GM06990 (cell line): ENCODE data around the gene MGA.

Experiments
- DNase-seq: peaks from one replicate; pipeline ENCODE4 v3.0.0-alpha.2; 2011; ENCODE audit not compliant: insufficient read length; ENCODE audit errors: extremely low read depth
- H3K27me3 ChIP-seq: replicated peaks from 2 replicates; pipeline ENCODE4 v1.6.0; 2011; ENCODE audit warnings: low read length; ENCODE audit not compliant: control insufficient read depth, insufficient read depth
- H3K36me3 ChIP-seq: 2 replicates; pipeline ENCODE4 v1.5.1; 2011; ENCODE audit warnings: low read length; ENCODE audit not compliant: control insufficient read depth, insufficient read depth
- H3K4me3 ChIP-seq: replicated peaks from 2 replicates; pipeline ENCODE4 v1.5.1; 2011; ENCODE audit warnings: low read depth, mild to moderate bottlenecking, control low read depth, low read length
- TF ChIP-seq, protein P1 (sequence below): IDR thresholded peaks from 2 replicates; pipeline ENCODE4 v1.5.1; 2011; ENCODE audit warnings: low read length, control low read depth, mild to moderate bottlenecking, inconsistent platforms; ENCODE audit not compliant: insufficient read depth, poor library complexity, severe bottlenecking

The MGA gene

DNA sequence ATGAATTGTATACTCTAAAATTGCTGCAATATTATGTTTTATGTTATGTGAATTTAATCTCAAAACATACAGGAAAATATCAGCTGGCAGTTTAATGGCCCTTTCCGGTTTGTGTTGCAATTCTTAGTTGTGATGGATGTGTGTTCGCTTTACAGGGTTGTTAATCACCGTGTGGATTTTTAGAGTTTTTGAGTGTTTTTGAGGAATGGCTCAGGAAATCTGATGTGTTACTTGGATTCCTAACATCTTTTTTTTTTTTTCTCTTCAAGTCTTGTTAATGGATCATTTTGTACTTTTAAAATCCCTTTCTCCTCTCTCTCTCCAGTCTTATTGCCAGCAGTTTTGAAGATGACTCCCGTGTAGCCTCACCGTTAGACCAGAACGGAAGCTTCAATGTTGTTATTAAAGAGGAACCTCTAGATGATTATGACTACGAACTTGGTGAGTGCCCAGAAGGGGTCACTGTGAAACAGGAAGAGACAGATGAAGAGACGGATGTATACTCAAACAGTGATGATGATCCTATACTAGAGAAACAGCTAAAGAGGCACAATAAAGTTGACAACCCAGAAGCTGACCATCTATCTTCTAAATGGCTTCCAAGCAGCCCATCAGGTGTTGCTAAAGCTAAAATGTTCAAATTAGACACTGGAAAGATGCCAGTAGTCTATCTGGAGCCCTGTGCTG lies 35.7 kb downstream of the MGA start:
- DNase-seq = peak; percentile 15
- Histone ChIP-seq H3K36me3 (no peaks in the 10 kb centered on the region), H3K27me3 (no peaks in the 10 kb centered on the region), H3K4me3 (no peak overlapping the region)
- TF ChIP-seq, protein P1, sequence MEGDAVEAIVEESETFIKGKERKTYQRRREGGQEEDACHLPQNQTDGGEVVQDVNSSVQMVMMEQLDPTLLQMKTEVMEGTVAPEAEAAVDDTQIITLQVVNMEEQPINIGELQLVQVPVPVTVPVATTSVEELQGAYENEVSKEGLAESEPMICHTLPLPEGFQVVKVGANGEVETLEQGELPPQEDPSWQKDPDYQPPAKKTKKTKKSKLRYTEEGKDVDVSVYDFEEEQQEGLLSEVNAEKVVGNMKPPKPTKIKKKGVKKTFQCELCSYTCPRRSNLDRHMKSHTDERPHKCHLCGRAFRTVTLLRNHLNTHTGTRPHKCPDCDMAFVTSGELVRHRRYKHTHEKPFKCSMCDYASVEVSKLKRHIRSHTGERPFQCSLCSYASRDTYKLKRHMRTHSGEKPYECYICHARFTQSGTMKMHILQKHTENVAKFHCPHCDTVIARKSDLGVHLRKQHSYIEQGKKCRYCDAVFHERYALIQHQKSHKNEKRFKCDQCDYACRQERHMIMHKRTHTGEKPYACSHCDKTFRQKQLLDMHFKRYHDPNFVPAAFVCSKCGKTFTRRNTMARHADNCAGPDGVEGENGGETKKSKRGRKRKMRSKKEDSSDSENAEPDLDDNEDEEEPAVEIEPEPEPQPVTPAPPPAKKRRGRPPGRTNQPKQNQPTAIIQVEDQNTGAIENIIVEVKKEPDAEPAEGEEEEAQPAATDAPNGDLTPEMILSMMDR = peak; percentile 50

DNA sequence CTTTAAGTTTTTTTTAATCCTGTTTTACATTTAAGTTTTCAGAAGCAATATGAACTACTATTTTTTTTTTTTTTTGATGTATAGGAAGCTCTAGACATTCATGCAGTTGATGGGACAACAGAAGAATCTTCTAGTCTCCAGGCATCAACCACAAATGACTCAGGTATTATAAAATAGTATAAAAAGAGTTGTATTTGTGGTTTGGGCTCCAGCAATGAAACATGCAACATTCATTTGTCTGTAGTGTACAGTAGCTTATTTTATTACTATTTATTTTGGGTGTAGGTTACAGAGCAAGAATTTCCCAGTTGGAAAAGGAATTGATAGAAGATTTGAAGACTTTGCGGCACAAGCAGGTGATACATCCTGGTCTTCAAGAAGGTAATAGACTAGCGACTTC lies 38.6 kb downstream of the MGA start:
- Histone ChIP-seq H3K36me3 (no peaks in the 10 kb centered on the region; the same call in 1 of the 2 replicates), H3K4me3 (no peak overlapping the region), H3K27me3 (no peaks in the 10 kb centered on the region)
- TF ChIP-seq, protein P1 = no peak
- no peak for DNase-seq

DNA sequence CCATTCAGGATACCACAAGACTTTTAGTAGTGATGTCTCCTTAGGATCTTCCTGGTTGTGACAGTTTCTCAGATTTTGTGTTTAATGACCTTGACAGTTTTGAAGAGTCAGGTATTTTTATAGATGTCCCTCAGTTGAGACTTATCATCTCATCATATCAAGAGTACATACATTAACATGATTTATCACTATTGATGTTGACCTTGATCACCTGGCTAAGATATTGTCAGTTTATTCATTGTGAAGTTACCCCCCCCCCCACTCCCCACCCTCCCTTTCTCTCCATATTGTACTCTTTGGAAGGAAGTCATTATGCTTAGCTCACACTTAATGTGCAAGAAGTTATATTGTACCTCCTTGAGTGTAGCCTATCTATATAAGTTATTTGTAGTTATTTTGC lies 42.9 kb downstream of the MGA start:
- no peak for DNase-seq
- no peak overlapping the region for H3K4me3 ChIP-seq
- no peaks in the 10 kb centered on the region; the same call in 1 of the 2 replicates for H3K36me3 ChIP-seq
- TF ChIP-seq, protein P1 = no peak
- no peaks in the 10 kb centered on the region for H3K27me3 ChIP-seq

DNA sequence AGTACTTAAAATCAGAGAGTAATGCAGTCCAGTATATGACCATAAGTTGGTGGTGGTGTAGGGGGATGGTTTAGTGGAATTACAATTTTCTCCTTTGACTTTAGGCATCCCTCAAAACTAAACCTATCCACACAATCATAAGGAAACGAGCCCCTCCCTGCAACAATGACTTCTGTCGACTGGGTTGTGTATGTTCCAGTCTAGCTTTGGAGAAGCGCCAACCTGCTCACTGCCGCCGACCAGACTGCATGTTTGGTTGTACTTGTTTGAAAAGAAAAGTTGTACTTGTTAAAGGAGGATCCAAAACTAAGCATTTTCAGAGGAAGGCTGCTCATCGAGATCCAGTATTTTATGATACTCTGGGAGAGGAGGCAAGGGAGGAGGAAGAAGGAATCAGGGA lies 52.8 kb downstream of the MGA start:
- TF ChIP-seq, protein P1 = no peak
- no peaks in the 10 kb centered on the region for H3K27me3 ChIP-seq
- peaks cover 5% of the 10 kb centered on the region; the same call in 1 of the 2 replicates for H3K36me3 ChIP-seq
- no peak overlapping the region for H3K4me3 ChIP-seq
- no peak for DNase-seq

DNA sequence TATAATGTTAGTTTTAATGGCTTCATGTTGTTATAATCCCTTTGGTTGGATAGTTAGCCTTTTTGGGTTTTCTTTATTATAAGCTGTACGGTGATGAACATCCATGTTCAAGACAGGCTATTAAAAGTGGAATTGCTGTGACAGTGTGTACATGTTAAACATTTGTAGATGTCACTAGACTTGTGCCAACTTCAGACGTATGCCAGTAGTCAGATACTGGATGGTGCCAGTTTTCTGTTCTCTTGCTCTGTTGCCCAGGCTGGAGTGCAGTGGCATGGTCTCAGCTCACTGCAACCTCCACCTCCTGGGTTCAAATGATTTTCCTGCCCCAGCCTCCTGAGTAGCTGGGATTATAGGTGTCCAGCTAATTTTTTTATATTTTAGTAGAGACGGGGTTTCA lies 54.1 kb downstream of the MGA start:
- Histone ChIP-seq H3K36me3 (peaks cover 3% of the 10 kb centered on the region; the same call in 1 of the 2 replicates), H3K27me3 (no peaks in the 10 kb centered on the region), H3K4me3 (no peak overlapping the region)
- TF ChIP-seq, protein P1 = no peak
- no peak for DNase-seq
